HUES6 (cell line): ENCODE measurements around the gene PIK3CD.
A peak's percentile ranks its signal among the peaks of the same experiment; 100 is the strongest.

Experiments used
- H3K27ac ChIP-seq: 2 replicates; pipeline ENCODE4 v1.7.0; 2013; ENCODE audit warnings: low read depth, mild to moderate bottlenecking, low read length, inconsistent platforms
- H3K27me3 ChIP-seq: 2 replicates; pipeline ENCODE4 v1.6.1; 2013; ENCODE audit warnings: low read length; ENCODE audit not compliant: control insufficient read depth, insufficient read depth
- H3K36me3 ChIP-seq: 2 replicates; pipeline ENCODE4 v1.6.1; 2013; ENCODE audit warnings: low read length; ENCODE audit not compliant: control insufficient read depth, insufficient read depth
- H3K4me1 ChIP-seq: 2 replicates; pipeline ENCODE4 v1.6.1; 2013; ENCODE audit warnings: low read length; ENCODE audit not compliant: control insufficient read depth, insufficient read depth
- H3K4me3 ChIP-seq: 2 replicates; pipeline ENCODE4 v1.5.1; 2013; ENCODE audit warnings: low read depth, low read length
- H3K9ac ChIP-seq: one replicate; pipeline ENCODE4 v1.6.1; 2013; ENCODE audit warnings: mild to moderate bottlenecking, low read length
- H3K9me3 ChIP-seq: 2 replicates; pipeline ENCODE4 v1.6.1; 2013; ENCODE audit warnings: low read depth, low read length; ENCODE audit not compliant: control insufficient read depth, insufficient read depth

PIK3CD gene

DNA sequence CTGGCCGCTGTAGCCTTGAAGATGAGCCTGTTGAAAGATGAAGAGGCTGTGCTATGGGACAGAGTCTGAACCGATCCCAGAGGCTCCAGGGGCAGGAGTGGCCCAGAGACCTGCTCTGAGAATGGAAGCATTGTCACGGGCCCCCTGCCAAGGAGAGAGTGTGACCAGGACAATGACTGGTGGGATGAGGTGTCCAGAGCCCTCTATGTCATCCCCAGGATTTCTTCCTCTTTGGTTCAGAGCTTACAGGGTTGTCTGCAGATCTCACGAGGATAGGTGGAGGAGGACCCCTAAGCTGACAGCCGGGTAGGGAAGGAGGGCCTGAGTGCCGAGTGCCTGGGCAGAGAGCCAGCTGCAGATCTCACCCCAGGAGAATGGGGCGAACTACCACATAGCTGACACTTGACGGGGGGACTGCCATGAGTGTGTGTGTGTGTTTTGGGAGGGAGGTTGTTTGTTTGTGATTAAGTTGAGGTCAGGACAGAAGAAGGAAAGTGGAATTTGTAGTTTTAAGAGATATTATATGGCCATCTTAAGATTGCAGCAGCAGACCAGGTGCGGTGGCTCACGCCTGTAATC, 25.4 kb downstream of the PIK3CD start:
- Histone ChIP-seq H3K27ac (no peak overlapping the region), H3K9ac (no peak overlapping the region), H3K4me1 (no peaks in the 10 kb centered on the region), H3K36me3 (no peaks in the 10 kb centered on the region), H3K4me3 (no peak overlapping the region), H3K9me3 (no peaks in the 10 kb centered on the region), H3K27me3 (no peaks in the 10 kb centered on the region)

DNA sequence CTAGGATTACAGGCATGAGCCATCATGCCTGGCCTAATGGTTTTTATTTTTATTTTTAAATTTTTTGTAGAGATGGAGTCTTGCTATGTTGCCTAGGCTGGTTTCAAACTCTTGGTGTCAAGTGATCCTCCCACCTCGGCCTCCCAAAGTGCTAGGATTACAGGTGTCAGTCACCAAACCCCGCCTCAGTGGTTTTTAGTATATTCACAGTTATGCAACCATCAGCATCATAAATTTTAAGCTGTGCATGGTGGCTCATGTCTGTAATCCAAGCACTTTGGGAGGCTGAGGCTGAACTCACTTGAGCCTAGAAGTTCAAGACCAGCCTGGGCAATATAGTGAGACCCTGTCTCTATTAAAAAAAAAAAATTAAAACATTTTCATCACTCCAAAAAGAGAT, 28.6 kb downstream of the PIK3CD start:
- Histone ChIP-seq H3K27me3 (no peaks in the 10 kb centered on the region), H3K36me3 (no peaks in the 10 kb centered on the region), H3K4me1 (no peaks in the 10 kb centered on the region), H3K9ac (no peak overlapping the region), H3K4me3 (no peak overlapping the region), H3K9me3 (no peaks in the 10 kb centered on the region), H3K27ac (no peak overlapping the region)

DNA sequence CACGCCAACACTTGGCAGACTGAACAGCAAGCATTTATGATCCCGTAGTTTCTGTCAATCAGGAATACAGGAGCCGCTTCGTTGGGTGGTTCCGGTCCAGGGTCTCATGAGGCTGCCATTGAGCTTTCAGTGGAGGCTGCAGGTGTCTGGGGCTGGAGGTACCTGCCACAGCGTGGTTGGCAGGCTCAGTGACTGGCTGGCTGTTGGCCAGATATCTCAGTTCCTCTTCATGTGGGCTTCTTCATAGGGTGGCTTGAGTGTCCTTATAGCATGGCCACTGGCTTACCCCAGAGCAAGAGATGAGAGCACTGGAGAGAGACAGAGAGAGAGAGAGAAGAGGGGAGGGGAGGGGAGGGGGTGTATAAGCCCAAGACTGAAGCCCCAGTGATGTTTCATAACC, 29.3 kb downstream of the PIK3CD start:
- no peak overlapping the region for H3K27ac ChIP-seq
- H3K9me3 ChIP-seq, result no peaks in the 10 kb centered on the region
- H3K36me3 ChIP-seq, result no peaks in the 10 kb centered on the region
- H3K27me3 ChIP-seq, result no peaks in the 10 kb centered on the region
- no peak overlapping the region for H3K4me3 ChIP-seq
- H3K9ac ChIP-seq, result no peak overlapping the region
- 0 out of 2 replicates have a peak, but pooled peaks cover 2% of the 10 kb centered on the region for H3K4me1 ChIP-seq

DNA sequence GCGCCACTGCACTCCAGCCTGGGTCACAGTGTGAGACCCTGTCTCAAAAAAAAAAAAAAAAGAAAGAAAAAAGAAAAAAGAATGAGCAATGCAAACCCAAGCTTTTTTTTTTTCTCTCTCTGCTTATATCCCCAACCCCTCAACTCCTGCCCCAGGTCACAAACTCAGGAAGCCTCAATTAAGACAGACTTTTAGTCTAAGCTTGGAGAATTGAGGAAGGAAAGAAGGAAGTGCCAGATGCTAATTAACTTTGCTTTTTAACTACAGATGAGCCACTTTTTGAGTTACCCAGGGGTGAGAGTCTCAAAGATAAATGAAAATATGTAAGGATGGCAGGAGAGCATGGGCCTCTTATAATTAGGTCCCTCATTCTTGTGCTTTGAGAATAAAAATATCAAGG, 33.3 kb downstream of the PIK3CD start:
- Histone ChIP-seq H3K36me3 (no peaks in the 10 kb centered on the region), H3K9me3 (no peaks in the 10 kb centered on the region), H3K4me3 (no peak overlapping the region), H3K27me3 (peaks cover 17% of the 10 kb centered on the region), H3K9ac (no peak overlapping the region), H3K27ac (no peak overlapping the region), H3K4me1 (peaks cover 11% of the 10 kb centered on the region)

DNA sequence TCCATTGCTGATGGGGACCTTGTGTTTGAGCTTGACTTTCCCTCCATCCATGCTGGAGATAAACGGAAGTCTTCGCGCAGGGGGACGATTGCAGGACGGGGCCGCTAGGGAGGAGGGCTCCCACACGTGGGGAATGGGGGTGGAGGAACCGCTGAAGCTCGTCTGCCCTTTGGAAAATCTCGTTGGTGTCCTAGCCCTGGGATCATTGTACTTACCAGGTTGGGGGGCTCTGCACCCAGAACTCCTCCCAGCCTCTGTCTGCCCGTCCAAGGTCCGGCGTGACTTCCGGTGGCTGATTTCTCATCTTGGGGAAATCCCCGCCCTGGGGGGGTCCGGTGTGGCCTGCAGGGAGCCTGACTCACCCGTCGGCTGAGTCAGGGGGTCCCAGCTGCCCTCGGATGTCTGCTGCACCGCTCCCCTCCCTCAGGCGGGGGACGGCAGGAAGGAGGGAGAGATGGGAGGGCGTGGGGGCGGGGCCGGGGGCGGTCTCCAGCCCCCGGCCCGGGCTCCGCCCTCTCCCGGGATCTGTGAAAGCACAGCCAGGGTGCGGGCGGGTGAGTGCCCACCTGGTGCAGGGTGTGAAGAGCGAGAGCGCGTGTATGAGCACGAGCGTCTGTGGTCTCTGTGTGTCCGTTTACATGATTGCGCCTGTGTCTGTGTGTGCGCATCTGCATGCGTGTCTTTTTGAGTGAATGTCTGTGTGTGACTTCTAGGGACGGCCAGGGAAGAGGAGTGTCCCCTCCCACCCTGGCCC, 35.8 kb downstream of the PIK3CD start:
- Histone ChIP-seq H3K4me1 (peaks cover 28% of the 10 kb centered on the region), H3K9me3 (no peaks in the 10 kb centered on the region), H3K9ac (peak overlapping the region; percentile 82), H3K27me3 (peaks cover 26% of the 10 kb centered on the region), H3K36me3 (no peaks in the 10 kb centered on the region), H3K4me3 (peak overlapping the region; percentile 80), H3K27ac (peak overlapping the region; percentile 45; the same call in 1 of the 2 replicates)

DNA sequence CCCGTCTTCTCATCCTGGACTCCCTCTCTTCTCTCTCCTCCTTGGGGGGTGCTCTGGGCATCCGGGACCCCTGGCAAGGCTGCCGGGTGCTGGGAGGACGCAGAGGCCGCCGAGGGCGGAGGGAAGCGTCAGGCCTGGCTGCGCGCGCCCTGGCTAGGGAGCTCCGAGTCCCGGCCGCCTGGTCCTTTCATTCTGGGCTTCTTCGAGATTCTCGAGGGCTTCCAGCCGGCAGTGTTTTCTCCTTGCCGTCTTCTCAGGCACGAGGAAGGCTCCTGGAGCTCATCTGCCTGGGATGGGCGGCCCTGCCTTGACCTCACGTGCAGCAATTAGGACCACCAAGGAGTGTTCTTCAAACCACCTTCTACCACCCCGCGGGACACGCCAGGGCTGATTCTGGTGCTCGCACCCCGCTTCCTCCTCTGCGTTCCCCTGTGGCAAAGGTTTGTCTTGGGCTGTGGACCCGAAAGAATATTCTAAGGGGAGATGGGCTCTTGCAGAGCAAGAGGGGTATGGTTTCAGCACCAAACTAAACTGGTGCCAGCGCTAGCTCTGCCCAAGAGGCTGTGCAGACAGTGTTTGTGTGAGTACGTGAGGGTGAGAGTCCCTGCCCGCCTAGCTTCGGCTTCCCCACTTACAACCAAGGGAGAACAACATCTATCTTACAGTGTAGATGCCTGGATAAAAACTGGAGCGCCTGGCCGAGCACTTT, 36.5 kb downstream of the PIK3CD start:
- H3K27me3 ChIP-seq, result peaks cover 26% of the 10 kb centered on the region
- H3K4me1 ChIP-seq, result peaks cover 28% of the 10 kb centered on the region
- no peak overlapping the region for H3K27ac ChIP-seq
- no peaks in the 10 kb centered on the region for H3K36me3 ChIP-seq
- H3K9ac ChIP-seq, result peak overlapping the region; percentile 82
- no peaks in the 10 kb centered on the region for H3K9me3 ChIP-seq
- H3K4me3 ChIP-seq, result peak overlapping the region; percentile 80

DNA sequence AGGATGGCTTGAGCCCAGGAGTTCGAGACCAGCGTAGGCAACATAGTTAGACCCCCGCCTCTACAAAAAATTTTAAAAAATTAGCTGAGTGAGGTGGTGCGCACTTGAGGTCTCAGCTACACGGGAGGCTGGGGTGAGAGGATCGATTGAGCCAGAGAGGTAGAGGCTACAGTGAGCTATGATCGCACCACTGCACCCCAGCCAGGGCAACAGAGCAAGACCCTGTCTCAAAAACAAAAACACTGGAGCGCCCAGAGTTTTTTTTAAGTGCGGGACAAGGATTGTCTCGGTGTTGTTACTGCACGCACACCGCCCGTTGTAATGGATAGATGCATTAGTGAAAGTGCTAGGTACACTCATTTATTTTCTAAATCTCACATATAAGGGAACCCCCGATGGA, 37.1 kb downstream of the PIK3CD start:
- H3K4me3 ChIP-seq, result peak overlapping the region; percentile 80
- no peak overlapping the region for H3K27ac ChIP-seq
- no peaks in the 10 kb centered on the region for H3K9me3 ChIP-seq
- H3K9ac ChIP-seq, result peak overlapping the region; percentile 82
- peaks cover 26% of the 10 kb centered on the region for H3K27me3 ChIP-seq
- H3K36me3 ChIP-seq, result no peaks in the 10 kb centered on the region
- peaks cover 29% of the 10 kb centered on the region for H3K4me1 ChIP-seq

DNA sequence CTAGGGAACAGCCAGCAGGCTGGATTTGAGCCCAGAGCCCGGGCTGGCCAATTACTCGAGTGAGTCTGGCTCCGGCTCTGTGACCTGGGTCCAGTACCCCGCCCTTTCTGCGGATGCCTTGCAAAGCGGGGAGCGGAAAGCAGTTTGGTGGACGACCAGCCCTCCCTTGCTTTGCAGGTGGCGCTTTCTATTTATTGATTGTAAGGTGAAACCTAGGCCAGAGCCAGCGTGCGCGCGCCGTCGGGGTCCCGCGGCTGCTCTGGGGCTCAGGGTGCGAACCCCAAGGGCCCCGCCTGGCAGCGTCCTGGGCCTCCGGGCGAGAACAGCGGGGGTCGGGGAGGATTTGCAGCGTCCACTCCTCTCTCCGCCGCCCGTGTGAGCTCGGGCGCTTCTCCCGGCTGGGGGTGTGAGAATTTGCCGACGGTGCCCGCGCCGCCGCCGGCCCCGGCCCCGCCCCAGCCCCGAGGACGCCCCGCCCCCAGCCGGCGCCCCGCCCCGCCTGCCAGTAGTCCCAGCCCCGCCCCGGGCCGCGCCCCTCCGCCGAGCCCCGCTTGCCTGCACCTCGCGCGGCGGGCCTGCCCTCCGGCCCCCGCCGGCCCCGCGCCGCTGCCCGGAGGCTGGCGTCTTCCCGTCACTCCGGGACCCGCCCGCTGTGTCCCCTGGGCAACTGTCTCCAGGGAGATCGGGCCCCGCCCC, 37.6 kb downstream of the PIK3CD start:
- Histone ChIP-seq H3K4me1 (peaks cover 32% of the 10 kb centered on the region), H3K9me3 (no peaks in the 10 kb centered on the region), H3K9ac (peak overlapping the region; percentile 82), H3K27ac (no peak overlapping the region), H3K36me3 (no peaks in the 10 kb centered on the region), H3K4me3 (peak overlapping the region; percentile 80), H3K27me3 (peaks cover 26% of the 10 kb centered on the region)

DNA sequence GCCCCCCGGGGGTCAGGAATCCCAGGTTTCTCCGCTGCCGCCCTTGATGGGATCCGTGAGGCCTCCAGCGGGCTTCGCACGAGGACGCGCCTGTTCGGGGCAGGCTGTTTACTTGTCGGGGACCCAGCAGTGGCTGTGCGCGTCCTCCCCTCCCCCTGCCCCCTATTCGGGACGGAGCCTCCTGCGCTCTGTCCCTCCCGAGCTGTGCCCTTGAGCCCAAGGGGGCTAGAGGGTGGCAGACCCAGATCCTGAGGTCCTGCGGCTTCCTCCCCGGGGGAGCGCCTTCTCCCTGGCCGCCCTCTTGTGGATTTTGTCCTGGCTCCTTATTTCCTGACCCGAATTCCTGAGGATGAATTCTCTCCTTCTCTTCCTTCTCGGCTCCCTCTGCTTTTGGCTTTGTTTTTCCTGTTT, 38.4 kb downstream of the PIK3CD start:
- peak overlapping the region; percentile 59 for H3K9ac ChIP-seq
- H3K4me1 ChIP-seq, result peaks cover 32% of the 10 kb centered on the region
- peaks cover 26% of the 10 kb centered on the region for H3K27me3 ChIP-seq
- H3K36me3 ChIP-seq, result no peaks in the 10 kb centered on the region
- no peaks in the 10 kb centered on the region for H3K9me3 ChIP-seq
- peak overlapping the region; percentile 71 for H3K4me3 ChIP-seq
- no peak overlapping the region for H3K27ac ChIP-seq

DNA sequence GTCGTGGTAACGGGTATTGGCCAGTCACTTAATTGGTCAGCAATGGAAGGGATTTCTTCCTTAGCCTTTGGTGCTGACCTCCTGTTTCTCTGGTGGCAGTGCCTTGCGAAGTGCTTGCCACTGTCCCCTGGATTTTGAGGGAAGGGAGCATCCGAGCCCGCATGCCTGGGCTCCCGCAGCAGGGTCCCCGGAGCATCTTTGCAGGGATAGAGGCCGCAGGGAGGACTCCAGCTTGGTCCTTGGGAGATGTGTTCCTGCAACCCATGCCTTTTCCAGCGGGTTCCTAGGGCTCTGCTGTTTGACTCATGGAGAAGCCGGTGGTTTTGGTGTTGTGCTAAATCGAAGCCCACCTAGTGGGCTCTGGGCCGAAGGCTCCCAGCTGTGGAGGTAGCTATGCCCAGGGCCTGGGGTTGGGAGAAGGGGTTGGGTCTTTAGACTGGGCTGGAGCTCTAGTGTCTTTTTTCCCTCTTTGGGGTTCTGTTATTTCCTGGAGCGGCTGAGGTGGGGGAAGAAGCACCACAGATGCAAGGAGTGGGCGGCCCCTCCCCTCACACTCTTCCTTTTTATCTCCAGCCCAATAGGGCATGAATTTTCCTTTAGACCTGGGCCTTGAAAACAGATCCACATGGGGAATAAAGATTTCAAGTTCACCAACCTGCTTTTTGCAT, 39.0 kb downstream of the PIK3CD start:
- Histone ChIP-seq H3K4me3 (peak overlapping the region; percentile 71), H3K9ac (peak overlapping the region; percentile 59), H3K27ac (no peak overlapping the region), H3K27me3 (peaks cover 26% of the 10 kb centered on the region), H3K4me1 (peaks cover 32% of the 10 kb centered on the region), H3K36me3 (no peaks in the 10 kb centered on the region), H3K9me3 (no peaks in the 10 kb centered on the region)
